Inferior parietal cortex (tissue), 1 donor: ENCODE measurements around the gene TIPIN.
A peak's percentile ranks its signal among the peaks of the same experiment; 100 is the strongest.

ENCODE experiments used
- DNase-seq: peaks from one replicate; pipeline ENCODE4 v3.0.0-alpha.2; 2016; ENCODE audit errors: extremely low spot score

Gene TIPIN

DNA sequence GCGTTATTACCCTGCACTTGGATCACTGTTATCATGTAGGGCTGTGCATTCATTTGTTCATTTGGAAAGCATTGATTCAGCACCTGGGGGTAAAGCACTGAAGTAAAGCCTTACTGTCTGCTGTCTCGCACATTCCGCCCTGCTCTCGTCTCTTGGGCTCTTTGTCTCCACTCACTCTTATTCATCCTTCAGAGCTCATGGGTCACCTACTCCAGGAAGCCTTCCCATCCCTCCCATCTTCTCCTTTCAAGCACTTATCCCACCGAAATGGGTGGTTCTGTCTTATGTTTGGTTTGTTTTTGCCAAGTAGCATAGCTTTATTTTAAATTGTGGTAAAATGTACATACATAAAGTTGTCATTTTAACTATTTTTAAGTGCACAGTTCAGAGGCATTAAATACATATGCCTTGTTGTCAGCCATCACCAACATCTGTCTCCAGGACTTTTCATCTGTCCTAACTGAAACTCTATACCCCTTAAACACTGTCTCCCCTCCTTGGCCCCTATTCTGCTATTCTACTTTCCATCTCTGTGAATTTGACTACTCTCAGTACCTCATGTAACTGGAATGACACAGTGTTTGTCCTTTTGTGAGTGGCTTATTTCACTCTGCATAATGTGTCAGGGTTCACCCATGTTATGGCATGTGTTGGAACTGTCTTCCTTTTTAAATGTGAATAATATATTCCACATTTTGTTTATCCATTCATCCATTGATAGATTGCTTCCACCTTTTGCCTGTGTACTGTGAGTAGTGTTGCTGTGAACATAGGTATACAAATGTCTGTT, 53.8 kb downstream of the TIPIN start:
- DNase-seq: no peak

DNA sequence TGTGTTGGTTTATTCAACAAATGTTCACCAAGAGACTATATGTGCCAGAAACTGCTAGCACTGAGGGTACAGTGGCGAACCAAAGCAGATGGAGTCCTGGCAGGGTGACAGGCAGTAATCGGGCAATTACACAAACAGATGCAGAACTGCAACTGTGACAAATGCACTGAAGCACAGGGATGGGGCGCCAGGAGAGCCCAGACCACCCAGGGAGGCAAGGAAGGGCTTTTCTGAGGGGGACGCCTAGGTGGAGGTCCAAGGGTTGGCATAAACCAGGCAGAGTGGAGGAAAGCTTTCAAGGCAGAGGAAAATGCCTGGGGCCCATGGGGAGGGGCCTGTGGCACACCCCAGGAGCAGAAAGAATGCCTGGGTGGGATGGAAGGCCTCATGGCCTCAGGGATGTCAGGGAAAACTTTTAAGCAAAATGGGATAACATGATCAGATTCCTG, 57.7 kb downstream of the TIPIN start:
- no peak for DNase-seq

DNA sequence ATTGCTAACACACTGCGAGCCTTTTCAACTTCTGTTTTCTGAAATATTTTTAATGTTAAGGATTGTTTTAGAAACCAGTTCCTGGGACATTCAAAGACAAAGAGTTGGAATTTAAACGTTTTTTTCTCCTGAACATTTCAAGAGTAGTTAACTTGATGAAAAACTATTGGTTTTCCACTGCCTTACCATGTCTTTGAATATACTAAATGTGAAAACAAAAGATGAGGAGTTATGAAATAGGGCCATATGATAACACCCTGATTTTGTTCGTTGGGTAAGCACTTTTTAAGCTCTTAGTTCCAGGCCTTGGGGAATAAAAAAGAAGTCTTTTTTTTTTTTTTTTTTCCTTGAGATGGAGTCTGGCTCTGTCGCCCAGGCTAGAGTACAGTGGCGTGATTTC, 60.3 kb downstream of the TIPIN start:
- DNase-seq: no peak

DNA sequence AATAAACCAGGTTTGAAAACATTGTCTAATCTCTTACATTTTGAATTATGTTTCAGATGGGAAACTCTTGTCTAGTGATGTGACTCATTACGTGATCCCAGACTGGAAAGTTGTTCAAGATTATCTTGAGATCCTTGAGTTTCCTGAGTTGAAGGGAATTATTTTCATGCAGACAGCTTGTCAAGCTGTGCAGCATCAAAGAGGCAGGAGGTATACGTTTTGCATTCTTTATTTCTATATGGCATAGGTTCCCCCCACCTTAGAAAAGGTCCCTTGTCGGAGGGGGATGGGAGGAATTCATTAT, 61.6 kb downstream of the TIPIN start:
- no peak for DNase-seq

DNA sequence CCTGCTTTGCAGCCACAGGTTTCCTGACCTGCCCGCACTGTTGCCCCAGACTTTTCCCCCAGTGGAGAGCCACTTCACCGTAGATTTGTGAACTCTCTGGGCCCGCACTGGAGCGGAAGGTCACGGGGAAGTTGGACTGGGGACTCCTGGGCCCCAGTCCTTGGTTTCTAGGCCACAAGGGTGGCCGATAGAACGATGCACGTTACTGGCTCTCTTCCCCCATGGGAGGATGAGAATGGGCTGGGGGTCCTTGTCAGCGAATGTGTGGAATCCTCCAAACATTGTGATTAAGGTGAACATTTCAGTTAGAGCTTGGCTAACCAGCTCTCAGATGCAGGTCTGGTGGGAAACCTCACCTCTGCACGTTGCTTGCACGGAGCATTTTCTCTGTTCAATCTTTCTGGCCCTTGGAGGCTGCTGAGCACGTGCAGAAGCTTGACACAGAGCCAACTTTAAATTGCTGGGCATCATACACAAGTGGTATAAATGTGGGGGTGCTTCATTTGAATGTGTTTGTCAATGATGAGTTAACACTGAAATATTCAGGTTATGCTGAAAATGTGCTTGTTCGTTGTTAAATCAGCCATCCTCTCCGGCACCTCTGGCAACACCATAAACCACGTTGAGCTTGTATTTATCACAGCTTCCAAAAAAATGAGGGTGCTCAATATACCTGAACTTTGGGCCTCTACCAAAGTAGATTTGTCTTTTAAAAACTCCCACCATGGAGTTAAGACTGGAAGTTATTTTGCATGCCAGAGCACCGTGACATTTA, 62.1 kb downstream of the TIPIN start:
- DNase-seq: peak; percentile 42

DNA sequence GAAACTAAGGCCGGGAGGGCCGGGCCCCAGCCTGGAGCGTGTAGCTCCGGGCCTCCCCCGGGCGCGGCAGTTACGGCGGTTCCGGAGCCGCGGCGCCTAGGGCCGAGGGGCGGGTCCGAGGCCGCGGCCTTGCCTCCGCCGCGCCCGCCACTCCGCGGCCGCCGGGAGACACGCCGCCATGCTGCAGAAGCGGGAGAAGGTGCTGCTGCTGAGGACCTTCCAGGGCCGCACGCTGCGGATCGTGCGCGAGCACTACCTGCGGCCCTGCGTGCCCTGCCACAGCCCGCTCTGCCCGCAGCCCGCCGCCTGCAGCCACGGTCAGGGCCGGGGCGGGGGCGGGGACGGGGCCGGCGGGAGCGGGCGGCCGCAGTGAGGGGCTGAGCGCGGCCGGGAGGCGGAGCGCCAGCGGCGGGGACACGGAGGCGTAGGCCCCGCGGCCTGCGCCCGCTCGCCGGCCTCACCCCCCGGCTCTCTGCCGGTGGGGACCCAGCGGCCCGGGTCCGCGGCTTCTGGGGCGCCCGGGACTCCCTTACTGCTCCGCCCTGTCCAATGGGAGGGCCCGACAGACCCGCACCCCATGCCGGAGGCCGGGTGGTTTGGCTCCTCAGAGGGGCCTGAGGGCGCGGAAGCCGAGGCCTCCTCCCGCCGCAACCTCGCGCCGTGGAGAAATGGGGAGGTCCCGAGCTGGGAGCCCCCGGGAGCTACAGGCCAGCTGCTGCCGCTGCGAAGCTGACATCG, 62.9 kb downstream of the TIPIN start, which contains the start of gene DIS3L:
DIS3L (plus strand) TSS at position 150 of the 738 bp plus-strand sequence; CDS start at position 179, 29 bp downstream.
- peak; percentile 43 for DNase-seq

DNA sequence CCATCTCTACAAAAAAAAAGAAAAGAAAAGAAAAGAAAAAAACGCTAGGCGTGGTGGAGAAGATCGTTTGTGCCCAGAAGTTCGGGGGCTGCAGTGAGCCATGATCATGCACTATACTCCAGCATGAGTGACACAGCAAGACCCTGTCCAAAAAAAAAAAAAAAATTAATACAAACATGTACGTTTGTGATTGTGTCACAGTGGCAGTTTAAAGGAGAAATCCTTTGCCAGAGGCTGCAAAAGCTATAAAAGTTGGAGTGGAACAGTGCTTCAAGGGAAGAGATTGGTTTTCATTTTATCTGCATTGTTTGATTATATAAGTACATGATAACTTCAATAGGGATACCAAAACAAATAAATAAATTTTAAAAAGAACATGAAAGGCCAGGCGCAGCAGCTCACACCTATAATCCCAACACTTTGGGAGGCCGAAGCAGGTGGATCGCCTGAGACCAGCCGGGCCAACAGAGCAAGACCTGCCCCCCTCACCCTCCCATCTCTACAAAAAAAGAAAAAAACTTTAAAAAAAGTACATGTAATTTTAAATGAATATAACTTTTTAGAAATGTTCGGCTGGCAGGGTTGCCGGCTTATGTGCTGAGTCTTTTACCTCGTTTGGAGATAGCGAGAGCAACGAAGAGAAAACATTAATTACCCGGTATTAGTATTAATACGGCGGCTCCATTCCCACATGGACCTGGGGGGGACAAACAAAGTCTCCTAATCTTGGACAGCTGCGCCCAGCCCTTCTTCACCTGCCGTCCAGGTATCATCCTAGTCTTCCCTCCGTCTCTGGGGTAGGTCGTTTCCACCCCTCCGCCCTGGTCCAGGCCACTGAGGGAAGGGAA, 63.7 kb downstream of the TIPIN start:
- DNase-seq: no peak

DNA sequence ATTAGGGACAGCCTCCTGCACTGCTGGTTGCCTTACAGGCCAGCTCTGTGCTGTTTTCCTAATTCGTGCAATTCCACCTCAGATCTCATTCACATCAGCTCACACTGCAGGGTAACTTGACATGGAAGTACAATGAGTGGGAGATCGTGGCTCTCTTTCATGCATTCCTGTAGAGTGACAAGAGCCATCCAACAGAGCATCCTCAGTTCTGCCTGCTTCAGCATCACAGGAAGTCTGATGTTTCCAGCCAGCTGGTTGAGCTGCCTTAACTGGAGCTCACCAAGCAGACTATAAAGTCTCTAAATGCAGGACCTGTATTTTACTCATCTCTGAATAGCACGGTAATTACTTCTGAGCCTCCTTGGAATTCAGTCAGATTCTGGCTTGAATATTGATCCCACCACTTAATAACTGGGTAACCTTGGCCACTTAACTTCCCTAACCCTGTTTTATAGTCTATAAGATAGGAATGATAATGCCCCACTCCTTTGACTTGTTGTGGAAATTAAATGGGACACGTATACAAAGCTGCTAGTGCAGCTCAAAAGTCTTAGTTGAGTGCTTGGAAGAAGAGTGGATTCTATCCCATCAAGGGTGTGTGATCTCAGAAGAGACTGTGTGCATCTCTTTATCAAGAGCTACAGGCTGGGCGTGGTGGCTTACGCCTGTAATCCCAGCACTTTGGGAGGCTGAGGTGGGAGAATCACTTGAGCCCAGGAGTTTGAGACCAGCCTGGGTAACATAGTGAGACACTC, 64.5 kb downstream of the TIPIN start:
- no peak for DNase-seq

DNA sequence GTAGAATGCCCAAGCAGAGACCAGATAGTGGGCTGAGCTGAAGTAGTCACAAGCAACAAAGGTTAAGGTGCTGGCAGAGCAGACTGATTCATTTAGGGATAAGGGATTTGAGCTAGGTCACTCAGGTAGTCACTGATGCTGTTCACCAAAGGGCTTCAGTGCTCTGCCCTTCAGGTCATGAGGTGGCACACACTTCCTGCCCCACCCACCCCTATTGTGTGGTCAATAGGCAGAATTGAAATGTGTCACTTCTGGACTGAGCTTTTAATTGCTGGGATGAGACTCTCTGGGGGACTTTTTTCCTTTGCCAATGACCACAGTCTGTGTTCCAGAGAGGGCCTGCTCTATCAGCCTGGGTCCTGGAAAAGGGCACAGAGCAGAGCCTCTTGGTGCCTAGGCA, 66.0 kb downstream of the TIPIN start:
- no peak for DNase-seq

DNA sequence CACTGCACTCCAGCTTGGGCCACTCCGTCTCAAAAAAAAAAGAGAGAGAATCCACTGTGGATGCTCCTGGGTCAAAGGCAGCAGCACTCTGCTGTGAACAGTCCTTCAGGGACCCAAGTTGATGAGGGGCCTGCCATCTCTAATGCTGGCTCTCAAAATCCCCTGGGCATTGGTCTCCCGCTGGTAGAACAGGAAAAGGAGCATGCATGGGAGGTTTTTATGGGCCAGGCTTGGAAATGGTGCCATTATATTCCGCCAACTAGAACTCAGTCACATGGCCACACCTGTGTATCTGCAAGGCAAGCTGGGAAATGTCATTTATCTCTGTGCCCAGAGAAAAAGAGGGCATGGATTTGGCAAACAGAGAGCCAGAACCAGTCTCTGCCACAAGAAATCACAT, 66.5 kb downstream of the TIPIN start:
- DNase-seq: no peak

DNA sequence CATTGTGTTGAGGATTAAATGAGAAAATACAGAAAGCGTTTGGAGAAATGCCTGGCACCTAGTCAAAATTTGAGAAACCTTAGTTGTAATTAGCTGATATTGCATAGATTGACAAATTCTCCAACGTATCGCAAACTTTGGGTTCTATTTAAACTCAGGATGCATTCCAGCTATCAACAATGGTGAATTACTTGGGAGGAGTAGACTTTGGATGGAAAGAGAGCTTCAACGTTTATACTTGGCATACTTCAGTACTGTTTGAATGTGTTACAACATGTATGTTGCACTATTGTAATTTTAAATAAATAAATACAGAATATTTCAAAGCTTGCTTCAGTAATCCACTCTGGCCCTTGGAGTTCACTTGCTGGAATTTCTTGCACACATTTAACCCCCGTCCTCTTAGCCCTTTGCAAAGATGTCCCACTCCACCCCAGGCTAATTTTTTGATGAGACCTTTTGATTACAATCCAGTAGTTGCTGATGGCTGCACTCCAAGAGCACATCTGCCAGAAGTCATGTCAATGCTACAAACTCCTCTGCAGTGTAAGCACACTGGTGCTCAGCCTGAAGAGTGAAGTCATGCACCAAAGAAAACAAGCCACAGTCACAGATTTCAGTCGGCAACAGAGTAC, 67.8 kb downstream of the TIPIN start:
- no peak for DNase-seq

DNA sequence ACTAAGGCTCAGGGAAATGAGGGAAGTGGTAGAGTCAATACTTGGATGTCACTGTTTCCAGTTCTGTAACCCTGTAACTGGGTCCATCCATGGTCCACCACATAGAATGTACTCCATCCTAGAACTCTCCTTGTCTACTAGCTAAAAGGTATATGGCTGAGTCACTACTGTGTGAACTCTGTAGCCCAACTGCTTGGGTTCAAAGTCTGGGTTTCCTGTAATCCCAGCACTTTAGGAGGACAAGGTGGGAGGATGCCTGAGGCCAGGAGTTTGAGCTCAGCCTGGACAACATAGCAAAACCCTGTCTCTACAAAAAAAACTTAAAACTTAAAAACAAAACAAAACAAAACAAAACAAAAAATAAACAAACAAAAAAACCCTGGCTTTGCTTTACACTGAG, 68.4 kb downstream of the TIPIN start:
- no peak for DNase-seq

DNA sequence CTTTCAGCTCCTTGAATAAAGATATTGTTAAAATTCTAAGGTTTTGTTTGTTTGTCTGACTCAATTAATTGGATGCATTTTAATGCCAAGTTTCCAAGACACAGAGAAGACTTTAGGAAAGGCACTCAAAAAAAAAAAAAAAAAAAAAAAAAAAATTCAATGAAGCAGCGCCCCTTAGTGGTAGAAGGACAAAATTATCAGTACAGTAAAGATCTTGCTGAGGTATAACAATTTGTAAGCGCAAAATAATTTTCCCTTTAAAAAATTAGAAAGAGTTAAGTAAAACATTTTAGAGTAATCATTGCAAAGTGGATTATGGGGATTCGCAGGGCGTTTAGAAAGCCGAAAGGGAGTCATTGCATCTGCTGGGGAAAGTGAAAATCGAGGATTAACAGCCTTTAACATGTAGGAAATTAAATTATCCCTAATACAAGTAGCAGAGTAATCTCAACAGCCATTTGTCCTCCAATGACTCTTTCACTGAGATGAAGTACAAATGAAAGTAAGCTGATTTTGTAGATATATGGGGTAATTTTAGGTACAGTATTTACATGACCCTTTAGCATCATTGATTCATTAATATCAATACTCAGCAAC, 68.9 kb downstream of the TIPIN start:
- DNase-seq: peak; percentile 77
